HCT116 (cell line): ENCODE data around the gene ETS2. TPM values are rescaled to one million over a fixed set of nuclear protein-coding genes. Genes with fewer than 3 reads are reported as not detected.

Experiments used
- ATAC-seq: fragments of 200-7000 bp; cut with Tn5 transposase; 2 replicates; pipeline ENCODE4 v1.9.1; 2020; ENCODE audit warnings: mild to moderate bottlenecking, moderate library complexity
- BruUV-seq: library from RNA; stranded (reverse); fragments of 400-500 nt; replicated peaks from 2 replicates; lab custom pipeline; 2021; lab: Mats Ljungman, UMichigan
- CTCF ChIA-PET: fragments of 300-600 bp; sonication (Branson Sonifier 250); formaldehyde crosslinking; loops from one replicate; lab custom pipeline; 2021; ENCODE audit warnings: antibody characterized with exemption; lab: Charles Lee
- POLR2A ChIA-PET: fragments of 300-600, 350-600 bp; sonication (Branson Sonifier 250); formaldehyde crosslinking; loops from one replicate; lab custom pipeline; 2021; ENCODE audit warnings: antibody characterized with exemption; lab: Charles Lee
- RAD21 ChIA-PET, 2 experiments: fragments of 300-600 bp; sonication (Branson Sonifier 250); formaldehyde crosslinking; loops; one replicate each; lab custom pipeline; 2023; ENCODE audit warnings: low total read pairs in 2 of 2; ENCODE audit not compliant: uncharacterized antibody in 2 of 2, unreplicated experiment in 2 of 2, low non-redundant PET in 1 of 2; lab: Charles Lee
- DNase-seq: peaks from one replicate; pipeline ENCODE4 v3.0.0-alpha.2; 2010; ENCODE audit warnings: low read depth, low spot score
- H2AFZ ChIP-seq: fragments of 200-600 bp; shearing (Covaris generic), sonication (generic); 2 replicates; pipeline ENCODE4 v1.6.1; 2017; ENCODE audit warnings: low read depth, mixed run types, mixed read lengths, antibody characterized with exemption, low read length; ENCODE audit not compliant: poor library complexity, severe bottlenecking
- H3K27ac ChIP-seq: 2 replicates; pipeline ENCODE4 v1.5.1; 2012; ENCODE audit warnings: low read depth, low read length
- H3K27me3 ChIP-seq: fragments of 200-600 bp; sonication (generic); 2 replicates; pipeline ENCODE4 v1.6.1; 2016; ENCODE audit warnings: mixed run types, low read length, mixed read lengths; ENCODE audit not compliant: insufficient read depth
- H3K36me3 ChIP-seq, 2 experiments: fragments of 200-500 bp in 1 of 2; fragments of 200-600 bp in 1 of 2; sonication (Bioruptor generic) in 1 of 2; sonication (generic) in 1 of 2; 2 replicates each; pipeline versions ENCODE4 v1.5.1 to v1.6.1; 2014 to 2016; ENCODE audit warnings: low read length in 2 of 2, inconsistent platforms in 1 of 2, mixed read lengths in 1 of 2, mixed run types in 1 of 2; ENCODE audit not compliant: insufficient read depth in 2 of 2, control insufficient read depth in 1 of 2
- H3K4me1 ChIP-seq, 2 experiments: fragments of 200-600 bp in 1 of 2; sonication (generic) in 1 of 2; 2 replicates each; pipeline versions ENCODE4 v1.5.1 to v1.6.1; 2012 to 2017; ENCODE audit warnings: low read length in 2 of 2, inconsistent platforms in 1 of 2, mild to moderate bottlenecking in 1 of 2, mixed read lengths in 1 of 2, mixed run types in 1 of 2, moderate library complexity in 1 of 2; ENCODE audit not compliant: insufficient read depth in 2 of 2, control insufficient read depth in 1 of 2
- H3K4me2 ChIP-seq: fragments of 200-600 bp; sonication (generic); 2 replicates; pipeline ENCODE4 v1.6.1; 2017; ENCODE audit warnings: mixed run types, low read length, mixed read lengths
- H3K4me3 ChIP-seq, 2 experiments: fragments of 200-600 bp in 1 of 2; sonication (generic) in 1 of 2; replicated peaks in 1 of 2; 2 replicates each; pipeline ENCODE4 v1.5.1; 2011 to 2016; ENCODE audit warnings: low read length in 2 of 2, control low read depth in 1 of 2, low read depth in 1 of 2, mild to moderate bottlenecking in 1 of 2, mixed read lengths in 1 of 2, mixed run types in 1 of 2
- H3K79me2 ChIP-seq: fragments of 200-600 bp; sonication (generic); 2 replicates; pipeline ENCODE4 v1.6.1; 2017; ENCODE audit warnings: mild to moderate bottlenecking, mixed run types, low read length, moderate library complexity, mixed read lengths; ENCODE audit not compliant: insufficient read depth
- H3K9ac ChIP-seq: fragments of 200-600 bp; sonication (generic); 2 replicates; pipeline ENCODE4 v1.6.1; 2016; ENCODE audit warnings: low read length, mixed read lengths
- H3K9me2 ChIP-seq: fragments of 200-600 bp; sonication (generic), shearing (Covaris generic); 2 replicates; pipeline ENCODE4 v1.6.1; 2017; ENCODE audit warnings: mixed run types, mild to moderate bottlenecking, moderate library complexity; ENCODE audit not compliant: insufficient read depth
- H3K9me3 ChIP-seq, 2 experiments: fragments of 200-500 bp in 1 of 2; fragments of 200-600 bp in 1 of 2; sonication (Bioruptor generic) in 1 of 2; sonication (generic) in 1 of 2; 2 replicates each; pipeline ENCODE4 v1.6.1; 2014 to 2017; ENCODE audit warnings: low read length in 2 of 2, mixed read lengths in 2 of 2, inconsistent platforms in 1 of 2, low read depth in 1 of 2, mild to moderate bottlenecking in 1 of 2, mixed run types in 1 of 2, moderate library complexity in 1 of 2; ENCODE audit not compliant: control insufficient read depth in 1 of 2, insufficient read depth in 1 of 2
- H4K20me1 ChIP-seq: fragments of 200-600 bp; sonication (generic), shearing (Covaris generic); 2 replicates; pipeline ENCODE4 v1.6.1; 2017; ENCODE audit warnings: mixed run types, mild to moderate bottlenecking, moderate library complexity; ENCODE audit not compliant: insufficient read depth
- EGR1 ChIP-seq: IDR thresholded peaks from 2 replicates; pipeline ENCODE4 v1.6.1; 2012; ENCODE audit warnings: low read depth
- ELF1 ChIP-seq: IDR thresholded peaks from 2 replicates; pipeline ENCODE4 v1.6.1; 2012; ENCODE audit warnings: low read depth, borderline replicate concordance
- EZH2 ChIP-seq: fragments of 200-600 bp; sonication (generic); IDR thresholded peaks from 2 replicates; pipeline ENCODE4 v1.6.1; 2017; ENCODE audit warnings: antibody characterized with exemption, mixed run types
- JUND ChIP-seq: IDR thresholded peaks from 2 replicates; pipeline ENCODE4 v1.6.1; 2012
- MAX ChIP-seq: IDR thresholded peaks from 2 replicates; pipeline ENCODE4 v1.6.1; 2012
- POLR2A ChIP-seq: IDR thresholded peaks from 2 replicates; pipeline ENCODE4 v1.7.0; 2011; ENCODE audit warnings: borderline replicate concordance; ENCODE audit not compliant: insufficient read depth, insufficient read length; ENCODE audit errors: extremely low read depth
- POLR2AphosphoS5 ChIP-seq: IDR thresholded peaks from 2 replicates; pipeline ENCODE4 v1.6.1; 2011; ENCODE audit warnings: mild to moderate bottlenecking, low read depth, low read length, moderate library complexity
- RAD21 ChIP-seq: IDR thresholded peaks from 2 replicates; pipeline ENCODE4 v1.6.1; 2012; ENCODE audit warnings: low read depth, mild to moderate bottlenecking
- SIN3A ChIP-seq: IDR thresholded peaks from 2 replicates; pipeline ENCODE4 v1.6.1; 2012; ENCODE audit warnings: low read depth
- SP1 ChIP-seq: IDR thresholded peaks from 2 replicates; pipeline ENCODE4 v1.6.1; 2012; ENCODE audit warnings: low read depth
- SRF ChIP-seq: IDR thresholded peaks from 2 replicates; pipeline ENCODE4 v1.6.1; 2012; ENCODE audit warnings: low read depth
- TCF7L2 ChIP-seq: IDR thresholded peaks from 2 replicates; pipeline ENCODE4 v1.7.0; 2011; ENCODE audit warnings: borderline replicate concordance, inconsistent platforms; ENCODE audit not compliant: insufficient read depth, insufficient read length; ENCODE audit errors: extremely low read depth
- ZFX ChIP-seq: fragments of 450-650 bp; IDR thresholded peaks from 2 replicates; pipeline ENCODE4 v1.6.1; 2017
- intact Hi-C: fragments of 100-400 bp; cut with micrococcal nuclease; formaldehyde crosslinking; loops from 2 replicates; pipeline ENCODE4 v1.10.0; 2022
- total RNA-seq: library from RNA; stranded (reverse); gene quantifications from one replicate; pipeline ENCODE4 v1.2.1, GENCODE V29; 2021; ENCODE audit not compliant: unreplicated experiment

ETS2 gene
- total RNA-seq, 1 experiment from 2014 or later = 32.9 TPM

GRCh38 chr21:38820471-38821239 lies 14.9 kb downstream of the ETS2 start:
- no TSS peak for BruUV-seq
- H3K27ac ChIP-seq = no peak overlapping the region
- POLR2A ChIA-PET = interaction anchor here (1.2 kb wide), 1 partner anchor 12 kb away, joined by 3 read pairs; no protein-coding TSS in a partner anchor
- 0 out of 2 replicates have a peak overlapping the region, but pooled peaks have one; percentile 22 for H3K9ac ChIP-seq
- DNase-seq (no peak), ATAC-seq (no peak)
- H3K27me3 ChIP-seq = no peaks in the 10 kb centered on the region
- no peaks in the 10 kb centered on the region for H3K9me2 ChIP-seq
- RAD21 ChIA-PET = no interaction called here
- no peaks in the 10 kb centered on the region for H4K20me1 ChIP-seq
- no peaks in the 10 kb centered on the region for H3K9me3 ChIP-seq
- peak overlapping the region; percentile 60 for H3K4me2 ChIP-seq
- H3K4me1 ChIP-seq = peaks cover 7 to 37% of the 10 kb centered on the region in 2 experiments
- CTCF ChIA-PET = no interaction called here
- intact Hi-C loops = no loop called here
- H2AFZ ChIP-seq = no peak overlapping the region
- TF ChIP-seq JUND (no peak), TCF7L2 (no peak), RAD21 (no peak), SP1 (no peak), POLR2AphosphoS5 (no peak), SIN3A (no peak), MAX (no peak), EZH2 (no peak), ELF1 (no peak), EGR1 (no peak), ZFX (no peak), POLR2A (no peak), SRF (no peak)
- TF ChIP-seq, all 23 proteins: peak for 0
- Histone ChIP-seq H3K36me3 (peaks cover 74 to 77% of the 10 kb centered on the region in 2 experiments), H3K79me2 (peaks cover 11% of the 10 kb centered on the region; the same call in 1 of the 2 replicates), H3K4me3 (no peak overlapping the region)
